HG03432 (cell line): Measurements from ENCODE around the gene ALG2.
"Not testable (repeated sequence)": the region's sequence is repeated elsewhere in the genome, so short reads cannot be mapped to it uniquely, and the experiment has no call there.

ENCODE experiments used
- ATAC-seq: cut with Tn5 transposase; IDR thresholded peaks from one replicate; pipeline ENCODE4 v1.9.1; 2021; ENCODE audit warnings: mild to moderate bottlenecking, moderate library complexity; ENCODE audit not compliant: unreplicated experiment

Gene ALG2

DNA sequence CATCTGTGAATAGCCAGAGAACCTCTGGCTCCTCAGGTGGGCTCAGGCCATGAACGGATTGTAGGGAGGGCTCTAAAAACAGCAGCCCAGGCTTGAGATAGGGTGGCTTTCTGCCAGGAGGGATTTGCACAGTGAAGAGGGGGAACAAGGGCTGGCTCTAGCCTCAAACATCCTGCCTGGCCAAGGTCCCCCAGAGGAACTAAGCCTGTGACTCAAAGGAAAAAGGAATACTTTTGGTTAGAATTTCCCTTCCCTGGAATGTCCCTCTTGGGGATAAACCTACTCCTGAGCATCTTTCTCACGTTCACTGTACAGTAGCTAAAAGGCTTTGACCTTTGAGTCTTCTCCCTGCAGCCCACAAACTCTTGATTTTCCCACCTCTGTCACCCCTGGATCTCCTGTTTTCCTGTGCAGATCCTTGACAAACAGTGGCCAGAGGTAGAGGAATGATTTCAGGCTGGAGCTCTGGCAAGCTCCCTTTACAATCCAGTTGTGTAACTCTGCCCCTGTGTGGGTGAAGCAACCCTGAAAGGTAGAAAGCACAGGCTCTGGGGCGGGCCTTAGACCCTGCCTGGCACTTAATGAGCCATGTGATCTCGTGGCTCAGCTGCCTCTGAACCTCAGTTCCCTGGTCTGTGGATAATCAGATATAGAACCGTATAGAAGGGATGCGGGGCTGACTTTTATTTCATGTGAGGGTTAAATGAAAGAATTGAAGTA, 17.8 kb upstream of the ALG2 start:
- ATAC-seq = no peak

DNA sequence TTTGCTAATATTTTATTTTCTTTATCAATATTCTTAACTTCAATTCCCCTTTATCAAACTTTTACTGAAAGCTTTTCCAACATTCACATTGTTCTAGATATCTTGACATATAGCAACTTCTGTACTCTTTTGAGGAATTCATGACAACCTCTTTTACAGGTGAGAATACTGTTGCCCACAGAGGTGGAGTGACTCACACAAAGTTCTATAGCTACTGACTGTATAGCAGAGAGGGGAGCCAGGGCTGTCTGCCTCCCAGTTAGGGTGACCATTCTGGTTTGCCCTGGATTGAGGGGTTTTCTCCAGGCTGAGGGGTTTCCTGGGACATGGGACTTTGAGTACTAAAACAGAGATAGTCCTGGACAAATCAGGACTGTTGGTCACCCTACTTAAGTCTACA, 16.6 kb upstream of the ALG2 start:
- no peak for ATAC-seq

DNA sequence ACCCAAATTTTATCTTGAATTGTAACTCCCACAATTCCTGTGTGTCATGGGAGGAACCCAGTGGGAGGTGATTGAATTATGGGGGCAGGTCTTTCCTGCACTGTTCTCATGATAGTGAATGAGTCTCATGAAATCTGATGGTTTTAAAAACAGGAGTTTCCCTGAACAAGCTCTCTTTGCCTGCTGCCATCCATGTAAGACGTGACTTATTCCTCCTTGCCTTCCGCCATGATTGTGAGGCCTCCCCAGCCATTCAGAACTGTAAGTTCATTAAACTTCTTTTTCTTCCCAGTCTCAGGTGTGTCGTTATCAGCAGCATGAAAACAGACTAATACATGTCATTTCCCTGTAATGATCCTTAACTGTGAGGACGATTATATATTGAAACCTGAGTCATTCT, 16.1 kb upstream of the ALG2 start:
- ATAC-seq = not testable (repeated sequence)

DNA sequence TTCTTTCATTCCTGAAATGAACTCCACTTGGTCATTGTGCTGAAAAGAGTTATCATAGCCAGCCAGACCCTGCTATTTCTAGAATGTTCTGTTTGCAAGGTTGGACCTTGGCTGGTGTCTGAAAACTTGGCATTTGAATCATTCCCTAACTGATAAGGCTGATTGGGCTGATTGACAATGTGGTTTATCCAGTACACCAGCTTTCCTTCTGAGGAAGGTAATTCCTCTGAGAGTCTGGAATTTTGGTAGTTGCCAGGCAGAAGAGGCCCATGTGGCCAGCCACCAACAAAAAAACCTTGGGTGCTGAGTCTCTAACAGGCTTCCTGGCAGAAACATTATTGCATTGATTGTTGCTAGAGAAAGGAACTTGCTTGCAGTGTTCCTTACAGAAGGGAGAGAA, 15.6 kb upstream of the ALG2 start:
- no peak for ATAC-seq

DNA sequence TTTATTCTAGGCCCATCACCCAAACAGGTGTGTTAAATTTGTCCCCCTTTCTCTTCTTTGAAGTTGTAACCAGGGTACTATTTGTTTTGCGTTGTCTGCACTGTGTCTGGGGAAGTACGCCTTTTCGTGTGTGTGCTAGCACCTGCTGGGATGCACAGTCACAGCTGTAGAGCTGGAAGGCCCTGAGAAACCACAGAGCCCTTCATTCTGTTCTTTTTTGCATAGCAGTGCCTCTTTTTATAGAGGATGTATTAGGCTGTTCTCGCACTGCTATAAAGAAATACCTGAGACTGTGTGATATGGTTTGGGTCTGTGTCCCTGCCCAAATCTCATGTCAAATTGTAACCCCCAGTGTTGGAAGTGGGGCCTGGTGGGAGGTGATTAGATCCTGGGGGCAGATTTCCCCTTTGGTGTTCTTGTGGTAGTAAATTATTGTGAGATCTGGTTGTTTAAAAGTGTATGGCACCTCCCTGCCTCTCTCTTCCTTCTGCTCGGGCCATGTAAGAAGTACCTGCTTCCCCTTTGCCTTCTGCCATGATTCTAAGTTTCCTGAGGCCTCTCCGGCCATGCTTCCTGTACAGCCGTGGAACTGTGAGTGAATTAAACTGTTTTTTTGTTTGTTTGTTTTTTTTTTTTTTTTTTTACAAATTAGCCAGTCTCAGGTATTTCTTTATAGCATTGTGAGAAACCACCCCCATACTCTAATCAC, 14.3 kb upstream of the ALG2 start:
- ATAC-seq = peak; percentile 94

DNA sequence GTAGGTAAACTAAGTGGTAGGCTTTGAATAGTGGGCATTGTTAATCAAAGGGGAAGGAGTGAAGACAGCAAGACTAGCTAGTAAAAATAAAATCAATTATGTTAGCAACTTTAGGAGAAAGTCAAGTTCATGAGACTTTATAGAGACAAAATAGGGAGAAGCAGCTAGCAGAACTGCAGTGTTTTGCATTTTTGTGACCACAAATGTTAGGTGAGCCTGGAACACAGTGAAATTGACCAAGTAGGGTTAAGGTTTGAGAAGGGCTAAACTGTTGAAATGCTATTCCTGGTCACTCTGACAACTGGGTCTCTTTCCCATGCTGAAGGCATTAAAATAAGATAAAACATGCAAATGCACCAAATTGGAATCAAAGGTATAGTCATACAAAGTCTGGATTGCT, 13.3 kb upstream of the ALG2 start:
- no peak for ATAC-seq

DNA sequence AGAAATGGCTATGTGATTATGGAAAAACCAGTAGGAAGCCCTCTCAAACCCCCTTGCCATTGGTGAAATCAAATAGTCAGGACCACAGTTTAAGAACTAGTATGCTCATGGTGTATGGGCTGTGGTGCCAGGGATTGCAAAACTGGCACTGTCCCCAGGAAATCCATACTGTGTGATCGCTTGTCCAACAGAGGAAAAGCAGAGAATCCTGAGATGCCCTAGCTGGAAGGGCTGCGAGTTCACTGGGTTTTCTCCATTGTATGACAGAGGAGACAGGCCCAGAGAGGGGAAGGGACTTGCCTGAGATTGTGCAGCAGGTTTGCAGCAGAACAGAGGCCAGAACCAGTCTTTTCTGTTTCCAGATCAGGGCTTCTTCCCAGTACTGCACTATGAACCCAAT, 12.9 kb upstream of the ALG2 start:
- ATAC-seq = no peak

DNA sequence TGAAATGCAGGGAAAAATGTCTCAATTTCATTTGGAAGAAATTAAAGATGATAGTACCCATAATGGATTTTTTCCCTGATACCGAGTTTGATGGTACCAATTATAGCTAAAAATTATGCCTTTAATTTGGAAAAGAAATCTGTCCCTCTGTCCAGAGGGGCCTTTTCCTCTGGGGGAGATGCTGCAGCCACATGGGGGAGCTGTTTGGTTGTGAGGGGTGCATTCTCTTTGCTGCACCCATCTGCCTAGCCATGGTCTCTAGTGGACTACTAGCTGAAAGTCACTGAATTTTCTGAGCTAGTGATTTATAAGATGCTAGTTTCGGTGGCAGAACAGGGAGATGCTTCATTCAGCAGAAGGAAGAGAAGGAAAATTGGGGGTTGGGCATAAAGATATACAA, 10.0 kb upstream of the ALG2 start:
- ATAC-seq = no peak

DNA sequence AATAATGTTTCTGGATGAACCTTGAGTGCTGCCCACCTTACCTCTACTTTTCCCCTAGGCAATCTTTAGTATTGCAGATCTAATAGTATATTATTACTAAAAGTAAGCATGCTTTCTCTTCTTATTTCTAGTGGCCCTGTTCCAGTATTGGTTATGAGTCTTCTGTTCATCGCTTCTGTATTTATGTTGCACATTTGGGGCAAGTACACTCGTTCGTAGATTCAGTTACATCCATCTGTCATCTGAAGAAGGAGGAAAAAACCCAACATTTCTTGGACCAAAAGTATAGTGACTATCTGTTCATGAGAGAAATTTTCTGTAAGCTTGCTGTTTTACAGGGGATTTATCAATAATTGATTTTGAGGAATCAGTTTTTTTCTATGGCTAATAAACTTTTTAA, 8.5 kb upstream of the ALG2 start:
- ATAC-seq = no peak

DNA sequence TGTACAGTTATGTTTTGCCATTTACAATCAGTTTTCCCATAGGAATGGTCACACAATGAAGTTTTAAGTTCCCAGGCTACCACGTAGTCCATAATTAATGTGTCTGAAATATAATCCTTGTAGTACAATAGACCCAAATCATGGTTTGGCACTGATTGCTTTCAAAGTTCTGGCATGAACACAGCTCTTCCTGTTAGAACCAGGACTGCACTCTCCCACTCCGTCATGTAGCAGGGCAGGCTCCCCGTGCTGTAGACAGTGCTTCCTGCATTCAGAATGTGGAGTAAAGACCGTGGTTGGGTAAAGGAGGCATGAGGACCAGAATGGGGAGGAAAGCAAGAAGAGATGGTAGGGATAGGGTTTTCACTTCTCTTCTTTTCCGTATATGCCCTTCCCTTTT, 4.3 kb upstream of the ALG2 start:
- ATAC-seq = no peak

DNA sequence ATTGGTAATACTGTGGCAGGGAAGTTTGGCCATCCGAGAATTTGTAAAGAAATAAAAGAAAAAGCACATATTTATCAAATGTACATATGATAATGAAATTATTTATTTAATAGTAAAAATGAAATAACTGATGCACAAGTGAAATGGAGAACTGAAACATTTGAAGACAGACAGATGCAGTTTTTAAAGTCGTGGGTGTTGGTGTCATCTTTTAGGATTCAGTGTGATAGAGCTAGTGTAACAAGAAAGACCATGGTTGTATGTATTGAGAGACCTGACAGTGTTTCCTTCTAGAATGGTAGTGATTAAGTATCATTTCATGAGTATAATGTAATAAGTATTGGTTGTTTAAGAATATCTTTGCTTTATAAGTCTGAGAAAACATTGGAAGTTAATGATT, 2.7 kb upstream of the ALG2 start:
- ATAC-seq = no peak

DNA sequence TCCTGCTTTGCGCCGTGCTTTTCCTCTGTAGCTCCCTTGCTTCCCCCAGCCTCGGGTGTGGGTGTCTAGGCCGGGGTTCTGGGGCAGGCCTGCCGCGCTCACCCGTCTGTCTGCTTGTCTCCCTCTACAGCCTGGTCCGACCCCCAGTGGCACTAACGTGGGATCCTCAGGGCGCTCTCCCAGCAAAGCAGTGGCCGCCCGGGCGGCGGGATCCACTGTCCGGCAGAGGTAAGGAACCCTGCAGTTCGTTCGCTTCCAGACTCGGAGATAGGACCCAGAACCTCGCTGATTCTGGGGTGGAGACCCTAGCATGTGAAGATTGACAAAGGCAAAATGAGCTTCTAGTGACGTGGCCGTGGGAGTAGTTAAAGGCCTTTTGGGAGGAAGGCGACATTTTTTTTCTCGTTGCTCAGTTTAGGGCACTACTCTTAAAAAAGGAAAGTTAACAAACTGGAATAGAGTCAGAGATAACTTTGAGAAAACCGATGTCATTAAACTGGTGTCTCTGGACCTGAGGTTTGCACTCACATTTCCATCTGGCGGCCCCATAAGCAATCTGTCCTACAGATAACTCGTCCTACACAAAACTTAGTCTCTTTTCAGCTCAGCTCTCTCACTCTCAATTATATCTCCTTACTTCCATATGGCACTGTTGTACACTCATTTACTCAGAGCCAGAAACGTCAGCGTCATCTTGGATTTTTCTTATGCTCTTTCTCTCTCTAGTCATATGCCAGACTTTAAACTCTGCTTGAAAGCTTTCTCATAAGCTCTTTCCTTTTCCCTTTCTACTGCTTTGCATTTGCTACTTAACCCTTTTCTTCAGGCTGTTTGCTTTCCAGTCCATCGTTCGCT, 901 bp upstream of the ALG2 start:
- peak; percentile 30 for ATAC-seq

DNA sequence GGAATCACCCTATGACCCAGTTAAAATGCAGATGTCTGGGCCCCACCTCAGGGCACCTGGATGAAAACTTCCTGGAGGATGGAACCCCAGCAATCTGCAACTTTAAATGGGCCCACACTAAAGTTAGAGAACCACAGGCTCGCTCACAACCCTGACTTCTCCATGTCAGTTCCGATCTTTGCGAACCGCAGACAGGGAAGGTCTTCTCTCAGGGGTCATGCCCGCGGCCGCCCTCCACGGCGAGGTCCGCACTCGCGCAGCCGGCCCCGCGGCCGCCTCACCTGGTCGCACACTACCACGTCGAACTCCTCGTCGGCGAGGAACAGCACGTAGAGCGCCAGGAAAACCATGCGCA, 499 bp downstream of the ALG2 start:
- peak; percentile 34 for ATAC-seq

DNA sequence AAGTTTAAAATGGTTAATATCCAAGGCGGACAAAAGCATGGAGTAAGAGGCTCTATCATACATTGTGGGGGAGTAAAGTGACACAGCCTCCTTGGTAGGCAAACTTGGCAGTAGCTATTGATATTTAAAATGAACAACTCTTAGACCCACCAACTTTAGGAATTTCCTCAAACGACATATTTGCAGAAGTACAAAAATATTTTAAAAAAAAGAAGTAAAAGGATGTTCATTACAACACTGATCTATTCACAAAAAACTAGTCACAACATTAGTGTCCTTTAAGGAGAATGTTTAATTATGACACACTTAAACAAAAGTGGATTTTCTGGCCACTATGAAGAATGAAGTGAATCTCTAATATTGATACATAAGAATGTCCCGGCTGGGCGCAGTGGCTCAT, 1.7 kb downstream of the ALG2 start:
- ATAC-seq = no peak

DNA sequence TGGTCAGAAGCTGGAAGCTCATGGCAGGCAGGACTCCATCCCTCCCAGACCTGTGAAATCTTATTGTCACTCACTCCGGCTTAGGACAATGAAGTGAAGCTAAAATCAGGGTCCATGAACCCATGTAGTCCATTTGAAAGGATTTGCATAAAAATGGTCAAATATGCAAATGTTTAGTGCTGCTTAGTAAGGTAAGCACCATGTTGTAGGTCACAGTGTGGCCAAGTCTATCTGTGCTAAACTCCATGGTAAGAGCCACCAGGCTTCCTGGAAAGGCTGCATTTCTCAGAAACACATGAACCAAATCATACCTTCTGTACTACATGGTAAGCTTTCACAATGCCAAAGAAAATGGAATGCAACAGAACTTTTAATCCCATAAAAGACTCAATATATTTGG, 5.7 kb downstream of the ALG2 start:
- ATAC-seq = no peak

DNA sequence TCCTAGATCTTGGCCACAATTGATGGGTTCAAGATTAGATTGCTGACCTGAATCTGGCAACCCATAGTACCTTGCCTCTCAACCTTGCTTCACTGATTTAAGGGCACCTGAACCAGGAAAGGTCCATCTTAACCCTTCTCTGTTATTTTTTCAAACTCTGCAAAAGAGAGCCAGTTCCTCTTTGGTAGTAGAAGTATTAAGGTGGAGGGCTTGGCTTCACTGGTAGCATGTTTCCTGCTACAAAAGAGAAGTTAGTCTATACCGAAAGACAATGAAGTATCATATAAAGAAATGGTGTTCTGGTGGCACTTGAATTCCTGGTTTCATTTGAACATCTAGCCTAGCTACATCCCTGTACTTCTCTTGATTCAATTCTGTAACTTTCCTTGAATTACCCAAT, 8.5 kb downstream of the ALG2 start:
- no peak for ATAC-seq

DNA sequence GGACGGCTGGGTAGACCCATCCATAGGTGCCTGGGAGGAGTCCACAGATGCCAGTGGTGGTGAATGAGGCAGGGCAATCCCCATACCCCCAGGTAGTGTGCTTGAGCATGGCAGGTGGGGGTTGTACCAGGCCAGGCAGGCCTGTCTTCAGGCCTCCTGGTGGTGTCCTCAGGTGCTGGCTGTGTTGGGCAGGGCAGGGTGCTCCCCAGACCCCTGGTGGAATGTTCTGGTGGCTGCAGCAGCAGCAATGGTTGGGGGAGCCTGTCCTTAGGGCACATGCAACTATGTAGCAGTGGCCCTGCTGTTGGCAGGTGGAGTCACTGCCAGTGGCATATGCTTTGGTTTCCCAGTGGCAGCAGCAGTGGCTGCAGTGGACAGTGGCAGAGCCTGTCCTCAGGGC, 10.0 kb downstream of the ALG2 start:
- no peak for ATAC-seq

DNA sequence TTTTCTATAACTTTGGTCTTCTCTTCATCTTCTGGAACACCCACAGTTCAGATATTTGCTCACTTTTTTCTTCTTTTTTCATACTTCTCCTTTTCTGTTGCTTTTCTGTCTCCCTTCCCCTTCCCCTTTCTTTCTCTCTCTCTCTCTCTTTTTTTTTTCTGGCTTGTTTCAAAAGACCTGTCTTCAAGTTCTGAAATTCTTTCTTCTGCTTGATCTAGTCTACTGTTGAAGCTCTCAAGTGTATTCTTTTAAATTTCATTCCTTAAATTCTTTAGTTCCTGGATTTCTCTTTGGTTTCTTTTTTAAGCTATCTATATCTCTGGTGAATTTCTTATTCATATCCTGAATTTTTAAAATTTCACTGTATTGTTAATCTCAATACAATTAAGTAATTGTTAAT, 11.2 kb downstream of the ALG2 start:
- ATAC-seq = no peak

DNA sequence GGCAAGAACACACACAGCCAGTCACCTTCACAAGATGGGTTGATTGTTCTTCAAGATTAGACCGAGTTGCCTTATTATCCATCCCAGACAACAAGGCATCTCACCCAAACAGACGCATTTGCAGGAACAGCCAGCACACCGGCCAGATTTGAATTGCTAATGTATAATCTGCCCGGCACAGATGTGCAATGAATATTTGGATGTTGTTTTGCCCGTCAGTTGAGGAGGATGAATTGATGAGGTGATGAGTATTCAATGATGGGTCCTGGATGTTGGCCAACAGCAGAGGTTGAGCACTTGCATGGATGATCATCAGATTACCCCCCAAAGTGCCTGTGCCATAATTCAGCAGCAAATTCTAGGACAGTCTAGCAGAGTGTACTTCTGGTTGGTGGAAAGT, 20.1 kb downstream of the ALG2 start:
- ATAC-seq = no peak

DNA sequence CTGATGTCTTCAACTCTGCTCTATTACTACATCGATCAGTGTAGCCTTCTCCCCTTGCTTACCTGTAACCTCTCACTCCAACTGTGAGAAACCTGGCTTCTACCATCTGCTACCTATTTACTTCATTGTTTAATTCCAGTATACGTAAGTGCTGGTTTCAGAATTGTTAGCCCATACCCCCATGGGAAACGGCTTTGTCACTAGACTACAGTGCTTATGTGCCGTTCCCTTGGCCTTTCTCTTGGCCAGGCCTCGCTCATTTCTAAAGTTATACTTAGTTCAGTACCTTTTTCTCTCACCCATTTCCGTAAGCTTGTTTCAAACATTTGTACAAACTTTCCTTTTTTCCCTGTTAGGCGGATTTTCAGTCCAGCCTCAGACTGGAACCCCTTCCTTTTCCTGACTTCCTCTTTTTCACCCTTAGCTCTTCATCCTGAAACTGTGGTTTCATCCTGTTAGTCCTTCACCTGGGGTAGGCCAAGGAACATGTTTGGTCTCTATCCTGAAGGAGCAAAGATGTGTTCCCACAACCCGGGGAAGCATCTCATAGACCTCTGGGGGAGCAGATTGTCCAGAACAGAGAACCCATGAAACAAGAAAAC, 21.7 kb downstream of the ALG2 start:
- no peak for ATAC-seq

DNA sequence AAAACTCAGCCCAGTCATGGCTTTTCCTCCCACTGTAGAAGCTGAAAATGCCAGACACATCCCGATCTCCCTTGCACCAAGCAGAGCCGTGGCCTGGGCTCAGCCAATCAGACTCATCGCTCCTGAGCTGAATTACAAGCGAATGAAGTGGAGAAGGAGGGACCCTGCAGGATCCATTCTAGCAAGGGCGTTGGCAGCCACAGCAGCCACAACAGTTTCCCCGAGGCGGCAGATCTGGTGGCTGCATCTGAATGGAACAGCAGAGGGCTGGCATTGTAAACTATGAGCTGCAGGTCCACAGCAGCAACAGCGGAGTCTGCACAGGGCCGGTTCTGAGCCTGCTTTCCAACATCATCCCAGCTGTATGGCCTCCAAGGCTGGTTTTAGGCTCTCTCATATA, 23.8 kb downstream of the ALG2 start:
- ATAC-seq = no peak
